HG03097 (cell line): ENCODE measurements around the gene P2RY12.

ENCODE experiments used
- ATAC-seq: cut with Tn5 transposase; IDR thresholded peaks from one replicate; pipeline ENCODE4 v1.9.1; 2021; ENCODE audit not compliant: unreplicated experiment, low FRiP score

Gene P2RY12

DNA sequence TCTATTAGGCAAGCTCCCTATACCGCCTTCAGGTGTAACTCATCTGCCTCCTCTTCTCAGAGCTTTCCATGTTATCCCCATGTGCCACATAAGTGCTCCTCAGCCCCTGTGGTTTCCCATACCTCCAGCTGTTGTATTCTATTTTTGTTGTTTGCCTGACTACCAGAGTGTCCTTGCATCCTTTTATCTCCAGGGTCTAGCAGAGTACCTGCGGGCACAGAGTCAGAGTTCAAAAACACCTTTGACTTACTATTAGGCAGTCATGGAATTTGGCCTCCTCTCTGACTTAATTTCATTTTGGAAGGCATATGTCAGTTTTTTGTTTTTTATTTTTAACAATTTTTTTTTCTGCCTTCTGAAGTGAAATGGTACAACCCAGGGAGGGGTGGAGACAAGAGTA is 75.0 kb downstream of the P2RY12 start:
- no peak for ATAC-seq

DNA sequence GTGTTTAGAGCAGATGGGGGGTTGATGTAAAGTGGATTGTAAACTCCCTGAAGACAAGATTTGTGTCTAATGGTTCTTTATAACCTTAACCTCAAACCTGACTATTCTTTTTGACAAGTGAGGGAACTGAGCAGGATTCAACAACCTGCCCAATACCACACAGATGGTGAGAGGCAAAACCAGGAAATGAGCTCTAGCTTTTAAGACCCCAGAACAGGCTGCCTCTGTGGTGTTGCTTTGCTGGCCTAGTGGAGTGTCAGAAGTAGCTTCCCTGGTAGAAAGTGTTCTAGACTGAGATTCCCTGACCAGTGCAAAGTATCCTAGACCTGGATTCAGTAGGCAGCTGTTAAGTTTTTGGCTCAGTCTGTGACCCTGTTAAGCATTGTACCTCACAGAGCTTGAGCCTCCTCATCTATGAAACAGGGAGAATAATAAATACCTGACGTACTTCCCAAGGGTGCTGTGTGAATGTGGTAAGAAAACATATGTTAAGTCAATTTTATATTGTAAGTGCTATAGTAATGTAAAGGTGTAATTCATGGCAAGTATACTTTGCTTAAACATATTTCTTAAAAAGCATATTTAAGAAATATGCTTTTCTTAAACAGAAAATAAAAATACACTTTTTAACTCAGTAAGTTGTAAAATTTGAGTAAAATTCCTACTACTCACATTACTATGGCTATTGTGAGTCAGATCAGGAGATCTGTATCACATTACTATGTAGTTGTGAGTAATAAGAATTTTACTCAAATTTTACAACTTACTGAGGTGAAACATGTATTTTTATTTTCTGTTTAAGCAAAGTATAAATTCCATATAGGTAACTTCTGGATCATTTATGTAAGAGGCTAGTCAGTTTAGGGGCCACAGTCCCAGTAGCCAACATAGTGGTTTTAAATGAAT is 76.7 kb downstream of the P2RY12 start:
- ATAC-seq = no peak

GRCh38 chr3:151307131-151307530 is 77.4 kb downstream of the P2RY12 start:
- ATAC-seq = no peak

DNA sequence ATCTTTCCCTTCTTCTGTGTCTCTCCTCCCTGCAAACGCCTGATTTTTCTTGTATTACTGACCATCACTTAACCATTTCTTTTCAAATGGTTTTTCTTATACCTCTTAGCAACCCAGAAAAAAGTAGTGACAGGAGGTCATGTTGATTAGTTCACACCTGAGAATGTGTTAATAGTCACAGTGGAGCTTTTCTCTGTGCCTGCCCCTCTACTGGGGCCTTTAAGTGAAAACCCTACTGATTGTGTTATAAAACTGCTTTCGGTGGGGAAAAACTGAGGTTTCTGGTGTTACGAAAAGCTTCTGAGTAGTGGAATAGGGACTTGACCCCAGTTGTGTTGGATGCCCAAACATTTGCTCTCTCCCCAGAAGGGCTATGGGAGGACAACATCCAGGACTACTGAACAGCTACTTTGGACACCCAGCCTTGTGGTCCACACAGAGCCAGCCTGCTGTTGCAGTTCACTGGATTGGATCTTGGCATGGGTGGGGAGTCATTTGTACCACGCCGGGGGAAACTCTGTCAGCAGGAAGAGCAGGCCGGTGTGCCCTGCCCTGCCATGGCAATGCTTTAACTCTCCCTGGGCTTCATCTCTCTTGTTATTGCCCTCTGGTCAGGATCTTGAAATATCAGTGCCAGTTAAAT is 78.3 kb downstream of the P2RY12 start:
- no peak for ATAC-seq

- ATAC-seq = no peak
These were observed 78.8 kb downstream of the P2RY12 start for GRCh38 chr3:151305775-151306151.

GRCh38 chr3:151305060-151305774 is 79.3 kb downstream of the P2RY12 start:
- no peak for ATAC-seq

DNA sequence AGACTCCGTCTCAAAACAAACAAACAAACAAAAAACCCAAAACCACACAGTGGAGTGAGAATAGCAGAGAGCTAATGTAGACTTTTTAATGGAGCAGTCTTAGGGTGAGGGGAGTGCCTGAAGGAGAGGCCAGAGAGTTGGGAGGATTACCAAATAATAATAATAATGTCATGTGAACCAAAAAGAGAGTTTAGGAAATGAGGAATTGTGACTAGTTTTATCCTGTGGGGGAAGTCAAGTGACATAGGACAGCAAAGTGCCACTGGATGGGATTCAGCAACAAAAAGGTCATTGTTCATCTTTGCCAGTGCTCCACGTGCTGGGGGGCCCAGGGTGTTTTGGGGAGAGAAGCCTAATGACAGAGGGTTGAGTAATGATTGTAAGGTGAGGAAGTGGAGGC is 80.8 kb downstream of the P2RY12 start:
- ATAC-seq = no peak

DNA sequence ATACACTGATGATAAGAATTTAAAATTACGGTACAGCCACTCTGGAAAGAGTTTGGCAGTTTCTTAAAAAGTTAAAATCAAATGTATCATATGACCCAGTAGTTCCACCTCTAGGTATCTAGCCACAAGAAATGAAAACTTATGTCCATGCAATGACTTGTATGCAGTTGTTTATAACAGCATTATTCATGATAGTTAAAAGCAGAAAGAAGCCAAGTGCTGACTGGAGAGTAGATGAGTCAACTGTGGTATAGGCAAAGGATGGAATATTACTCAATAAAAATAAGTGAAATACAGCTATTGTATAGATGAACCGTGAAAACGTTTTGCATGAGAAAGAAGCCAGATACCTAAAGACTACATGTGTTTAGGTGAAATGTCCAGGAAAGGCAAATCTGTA is 82.8 kb downstream of the P2RY12 start:
- ATAC-seq = no peak

- no peak for ATAC-seq
These were observed 84.0 kb downstream of the P2RY12 start for GRCh38 chr3:151300539-151300938.

DNA sequence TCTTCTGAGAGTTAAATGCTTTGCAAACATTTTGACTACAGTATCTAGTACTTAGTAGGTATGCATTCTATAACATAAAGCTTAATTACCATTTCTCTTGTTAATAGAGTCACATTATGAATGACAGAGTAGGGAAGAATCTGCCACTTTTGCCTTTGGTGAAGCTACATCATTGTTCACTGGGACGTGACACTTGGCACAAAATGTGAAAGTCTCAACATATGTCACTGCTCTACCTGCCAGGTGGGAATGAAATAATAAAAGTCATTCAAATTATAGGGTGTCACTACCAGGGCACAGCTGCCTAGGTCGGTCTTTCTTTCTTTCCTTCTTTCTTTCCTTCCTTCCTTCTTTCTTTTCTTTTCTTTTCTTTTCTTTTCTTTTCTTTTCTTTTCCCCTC is 85.5 kb downstream of the P2RY12 start:
- no peak for ATAC-seq

GRCh38 chr3:151297429-151297828 is 87.1 kb downstream of the P2RY12 start:
- ATAC-seq = no peak

GRCh38 chr3:151296226-151296625 is 88.3 kb downstream of the P2RY12 start:
- ATAC-seq = no peak

- no peak for ATAC-seq
These were observed 91.4 kb downstream of the P2RY12 start for GRCh38 chr3:151293127-151293526.

GRCh38 chr3:151290673-151291072 is 93.9 kb downstream of the P2RY12 start:
- ATAC-seq = no peak

- no peak for ATAC-seq
These were observed 95.1 kb downstream of the P2RY12 start for GRCh38 chr3:151289445-151289844.
